Panc1 (cell line): ENCODE data around the gene PEPD.

ENCODE experiments used
- POLR2AphosphoS5 ChIP-seq: IDR thresholded peaks from 2 replicates; pipeline ENCODE4 v1.6.1; 2012; ENCODE audit warnings: mild to moderate bottlenecking, low read depth, low read length, moderate library complexity
- REST ChIP-seq, 2 experiments: IDR thresholded peaks; 2 replicates each; pipeline ENCODE4 v1.6.1; 2011 to 2012; ENCODE audit warnings: low read depth in 2 of 2, control low read depth in 1 of 2, low read length in 1 of 2, mild to moderate bottlenecking in 1 of 2, moderate library complexity in 1 of 2; ENCODE audit not compliant: insufficient read depth in 1 of 2
- TF ChIP-seq, protein P1 (sequence below): fragments of 450-650 bp; IDR thresholded peaks from 2 replicates; pipeline ENCODE4 v1.5.1; 2017; ENCODE audit warnings: mild to moderate bottlenecking

DNA sequence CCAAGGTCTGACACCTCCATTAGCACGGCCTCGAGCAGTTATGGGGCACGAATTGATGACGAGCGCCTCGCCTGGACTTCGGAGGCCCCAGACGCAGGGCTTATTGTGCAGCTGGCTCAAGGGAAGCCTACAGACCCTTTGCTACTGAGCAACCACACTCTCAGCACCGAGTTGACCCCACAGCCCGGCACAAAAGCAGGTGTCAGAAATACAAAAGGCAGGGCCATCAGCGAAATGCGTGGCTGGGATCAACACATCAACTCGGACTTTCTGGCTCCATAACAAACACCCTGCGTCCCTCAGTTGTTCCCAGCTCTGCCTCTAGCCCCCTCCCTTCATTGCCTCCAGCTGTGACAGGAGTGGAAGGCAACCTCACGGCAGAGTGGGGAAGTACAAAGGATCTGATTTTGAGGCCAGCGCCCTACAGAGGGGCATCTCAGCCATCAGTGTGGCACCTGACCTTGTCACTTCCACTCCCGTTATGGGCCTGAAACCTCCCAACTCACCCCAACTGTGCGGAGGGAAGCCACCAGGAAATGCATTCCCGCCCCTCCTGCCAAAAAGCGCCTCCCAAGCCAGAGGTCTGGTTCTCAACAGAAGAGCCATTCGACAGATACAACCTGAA, 18.0 kb downstream of the PEPD start:
- TF ChIP-seq, protein P1, sequence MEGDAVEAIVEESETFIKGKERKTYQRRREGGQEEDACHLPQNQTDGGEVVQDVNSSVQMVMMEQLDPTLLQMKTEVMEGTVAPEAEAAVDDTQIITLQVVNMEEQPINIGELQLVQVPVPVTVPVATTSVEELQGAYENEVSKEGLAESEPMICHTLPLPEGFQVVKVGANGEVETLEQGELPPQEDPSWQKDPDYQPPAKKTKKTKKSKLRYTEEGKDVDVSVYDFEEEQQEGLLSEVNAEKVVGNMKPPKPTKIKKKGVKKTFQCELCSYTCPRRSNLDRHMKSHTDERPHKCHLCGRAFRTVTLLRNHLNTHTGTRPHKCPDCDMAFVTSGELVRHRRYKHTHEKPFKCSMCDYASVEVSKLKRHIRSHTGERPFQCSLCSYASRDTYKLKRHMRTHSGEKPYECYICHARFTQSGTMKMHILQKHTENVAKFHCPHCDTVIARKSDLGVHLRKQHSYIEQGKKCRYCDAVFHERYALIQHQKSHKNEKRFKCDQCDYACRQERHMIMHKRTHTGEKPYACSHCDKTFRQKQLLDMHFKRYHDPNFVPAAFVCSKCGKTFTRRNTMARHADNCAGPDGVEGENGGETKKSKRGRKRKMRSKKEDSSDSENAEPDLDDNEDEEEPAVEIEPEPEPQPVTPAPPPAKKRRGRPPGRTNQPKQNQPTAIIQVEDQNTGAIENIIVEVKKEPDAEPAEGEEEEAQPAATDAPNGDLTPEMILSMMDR, result no peak
- no peak for TF ChIP-seq REST (IDR thresholded peaks at IDR 0.05; ENCODE audit: insufficient read depth in 1 of 2, low read depth in 2 of 2, low read length in 1 of 2)
- no peak for TF ChIP-seq POLR2AphosphoS5
